Neural progenitor cell (in vitro differentiated cells): ENCODE results near the gene HNRNPLL. TPM values are rescaled to one million over a fixed set of nuclear protein-coding genes. Genes with fewer than 3 reads are reported as not detected.

Experiments used
- DNase-seq: peaks from one replicate; pipeline ENCODE4 v3.0.0-alpha.2; 2016; ENCODE audit warnings: low spot score
- H2AFZ ChIP-seq: fragments of 200-600 bp; sonication (generic); replicated peaks from 2 replicates; pipeline ENCODE4 v1.6.1; 2016; ENCODE audit warnings: antibody characterized with exemption
- H3F3A ChIP-seq: fragments of 200-600 bp; sonication (generic); 2 replicates; pipeline ENCODE4 v1.6.1; 2016; ENCODE audit warnings: antibody characterized with exemption, low read depth
- H3K27ac ChIP-seq: fragments of 200-600 bp; sonication (generic); 2 replicates; pipeline ENCODE4 v1.5.1; 2016; ENCODE audit warnings: mild to moderate bottlenecking
- H3K27me3 ChIP-seq: fragments of 200-600 bp; sonication (generic); 2 replicates; pipeline ENCODE4 v1.6.1; 2016; ENCODE audit warnings: mild to moderate bottlenecking, moderate library complexity
- H3K36me3 ChIP-seq: fragments of 200-600 bp; sonication (generic); 2 replicates; pipeline ENCODE4 v1.5.1; 2016
- H3K4me1 ChIP-seq: fragments of 200-600 bp; sonication (generic); 2 replicates; pipeline ENCODE4 v1.6.1; 2016; ENCODE audit warnings: mixed run types
- H3K4me2 ChIP-seq: fragments of 200-600 bp; sonication (generic); 2 replicates; pipeline ENCODE4 v1.6.1; 2016
- H3K4me3 ChIP-seq: fragments of 200-600 bp; sonication (generic); 2 replicates; pipeline ENCODE4 v1.5.1; 2016
- H3K79me2 ChIP-seq: fragments of 200-600 bp; sonication (generic); 2 replicates; pipeline ENCODE4 v1.6.1; 2016; ENCODE audit warnings: low read depth
- H3K9ac ChIP-seq: fragments of 200-600 bp; sonication (generic); 2 replicates; pipeline ENCODE4 v1.6.1; 2016
- H3K9me3 ChIP-seq: fragments of 200-600 bp; sonication (generic); 2 replicates; pipeline ENCODE4 v1.5.1; 2016; ENCODE audit warnings: low read depth
- H4K20me1 ChIP-seq: fragments of 200-600 bp; sonication (generic); 2 replicates; pipeline ENCODE4 v1.6.1; 2016; ENCODE audit warnings: low read depth
- H3K27ac Mint-ChIP-seq: 3 replicates; pipeline ENCODE4 v1.8.0; 2021; ENCODE audit warnings: mixed read lengths
- H3K27me3 Mint-ChIP-seq: 2 replicates; pipeline ENCODE4 v1.8.0; 2022; ENCODE audit warnings: low read depth, mild to moderate bottlenecking, inconsistent platforms, moderate library complexity, mixed read lengths; ENCODE audit not compliant: insufficient read depth
- H3K36me3 Mint-ChIP-seq: 3 replicates; pipeline ENCODE4 v1.8.0; 2021; ENCODE audit warnings: mixed read lengths
- H3K4me1 Mint-ChIP-seq: 3 replicates; pipeline ENCODE4 v1.8.0; 2021; ENCODE audit warnings: mixed read lengths
- H3K4me3 Mint-ChIP-seq: 3 replicates; pipeline ENCODE4 v1.8.0; 2021; ENCODE audit warnings: mild to moderate bottlenecking, moderate library complexity, mixed read lengths
- H3K9me3 Mint-ChIP-seq: 3 replicates; pipeline ENCODE4 v1.8.0; 2020; ENCODE audit warnings: mixed read lengths
- CTCF ChIP-seq: fragments of 200-600 bp; sonication (generic); IDR thresholded peaks from 2 replicates; pipeline ENCODE4 v1.5.1; 2017; ENCODE audit warnings: antibody characterized with exemption, mild to moderate bottlenecking
- EZH2 ChIP-seq: fragments of 200-600 bp; sonication (generic); IDR thresholded peaks from 2 replicates; pipeline ENCODE4 v1.6.1; 2017; ENCODE audit warnings: antibody characterized with exemption, mild to moderate bottlenecking, moderate library complexity
- EZH2phosphoT487 ChIP-seq: fragments of 200-600 bp; sonication (generic); IDR thresholded peaks from 2 replicates; pipeline ENCODE4 v1.6.1; 2017; ENCODE audit warnings: antibody characterized with exemption
- total RNA-seq: library from RNA; depleted of rRNA; stranded (reverse); fragments of >200 nt; gene quantifications from 2 replicates; pipeline ENCODE4 v1.2.3, GENCODE V29; 2015; ENCODE audit warnings: low replicate concordance

Gene HNRNPLL
- 82.3 and 109 TPM in 2 replicates for total RNA-seq

DNA sequence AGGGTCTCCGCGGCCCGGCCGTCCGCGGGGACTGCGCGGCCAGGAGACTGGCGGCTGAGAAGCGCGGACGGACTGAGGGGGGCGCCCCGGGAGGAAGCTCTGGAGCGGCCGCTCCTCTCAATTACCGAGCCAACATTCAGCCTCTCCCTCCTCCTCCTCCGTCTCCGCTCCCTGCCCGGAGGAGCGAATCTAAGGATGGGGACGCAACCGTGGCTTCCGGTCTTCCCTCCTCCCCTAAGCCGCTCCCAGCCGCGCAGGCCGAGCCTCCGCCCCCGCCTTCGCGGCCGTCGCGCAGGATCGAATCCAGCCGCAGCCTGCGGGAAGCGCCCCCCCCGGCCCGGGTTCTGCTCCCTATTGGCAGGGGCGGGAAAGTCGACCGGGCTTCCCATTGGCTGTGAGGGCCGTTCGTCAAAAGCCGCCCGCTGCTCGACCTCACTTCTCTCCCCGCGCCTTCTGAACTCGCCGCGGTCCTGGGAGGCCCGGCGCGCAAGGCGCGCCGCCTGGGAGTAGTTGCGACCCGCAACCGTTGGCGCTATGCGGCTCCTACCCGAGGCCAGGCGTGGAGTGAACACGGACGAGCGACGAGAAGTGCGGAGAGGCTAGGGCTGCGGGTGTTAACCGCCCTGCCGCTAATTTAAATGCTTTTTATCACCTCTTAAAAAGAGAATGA is at the start of gene HNRNPLL:
HNRNPLL (minus strand) TSS at position 197 of the 670 bp plus-strand sequence. CDS start 302 bp downstream, outside the sequence.
- Mint-ChIP-seq H3K4me3 (peak within 1 kb of the TSS; percentile 97), H3K36me3 (no peaks in the 10 kb centered on the region), H3K27me3 (peaks cover 3% of the 10 kb centered on the region), H3K9me3 (no peaks in the 10 kb centered on the region), H3K4me1 (peaks cover 51% of the 10 kb centered on the region), H3K27ac (peak within 1 kb of the TSS; percentile 95)
- Histone ChIP-seq H3K4me2 (peak within 1 kb of the TSS; percentile 91), H4K20me1 (peaks cover 40% of the 10 kb centered on the region), H3K36me3 (no peaks in the 10 kb centered on the region), H3K27ac (peak within 1 kb of the TSS; percentile 98), H3K4me1 (peaks cover 28% of the 10 kb centered on the region), H3K27me3 (no peaks in the 10 kb centered on the region), H3F3A (peaks cover 41% of the 10 kb centered on the region), H3K9ac (peak within 1 kb of the TSS; percentile 85), H3K9me3 (no peaks in the 10 kb centered on the region), H3K4me3 (peak within 1 kb of the TSS; percentile 95), H3K79me2 (peaks cover 44% of the 10 kb centered on the region), H2AFZ (peak within 1 kb of the TSS; percentile 95)
- peak; percentile 15 for TF ChIP-seq CTCF
- TF ChIP-seq EZH2 = no peak
- peak; percentile 99 for DNase-seq

GRCh38 chr2:38650717-38651116 is 48.0 kb upstream of the HNRNPLL start:
- Histone ChIP-seq H3K27me3 (no peaks in the 10 kb centered on the region), H2AFZ (no peak overlapping the region), H3K36me3 (no peaks in the 10 kb centered on the region), H3K79me2 (no peaks in the 10 kb centered on the region), H3F3A (no peaks in the 10 kb centered on the region), H3K4me2 (no peak overlapping the region), H4K20me1 (no peaks in the 10 kb centered on the region), H3K9ac (no peak overlapping the region), H3K4me1 (no peaks in the 10 kb centered on the region), H3K27ac (no peak overlapping the region), H3K9me3 (no peaks in the 10 kb centered on the region), H3K4me3 (no peak overlapping the region)
- no peak overlapping the region for H3K27ac Mint-ChIP-seq
- H3K9me3 Mint-ChIP-seq = no peaks in the 10 kb centered on the region
- DNase-seq = no peak
- H3K4me3 Mint-ChIP-seq = no peak overlapping the region
- peaks cover 5% of the 10 kb centered on the region for H3K4me1 Mint-ChIP-seq
- TF ChIP-seq CTCF (no peak), EZH2 (no peak), EZH2phosphoT487 (no peak)
- H3K36me3 Mint-ChIP-seq = no peaks in the 10 kb centered on the region
- peaks cover 1% of the 10 kb centered on the region for H3K27me3 Mint-ChIP-seq

DNA sequence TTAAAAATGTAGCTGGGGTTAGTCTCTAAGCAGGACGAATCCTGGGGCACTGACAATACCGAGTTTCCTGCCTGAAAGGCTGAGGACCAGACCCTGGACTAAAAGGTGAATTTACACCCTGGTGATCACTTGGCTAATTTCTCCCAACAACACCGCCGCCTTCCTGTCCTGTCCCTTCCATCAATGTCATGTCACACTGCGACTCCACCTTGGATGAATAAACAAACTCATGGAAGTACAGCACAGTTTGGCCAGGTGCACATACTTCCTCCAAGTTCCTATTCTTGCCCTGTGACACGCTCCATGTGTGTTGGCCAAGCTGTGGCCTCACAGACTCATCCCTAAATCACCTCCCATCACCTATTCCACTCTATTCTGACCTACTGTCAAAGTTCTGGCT is 47.3 kb upstream of the HNRNPLL start:
- no peaks in the 10 kb centered on the region for H3F3A ChIP-seq
- H3K4me2 ChIP-seq = no peak overlapping the region
- no peaks in the 10 kb centered on the region for H3K36me3 ChIP-seq
- no peak for DNase-seq
- H3K9me3 Mint-ChIP-seq = no peaks in the 10 kb centered on the region
- H3K36me3 Mint-ChIP-seq = no peaks in the 10 kb centered on the region
- no peaks in the 10 kb centered on the region for H3K9me3 ChIP-seq
- H3K4me1 Mint-ChIP-seq = peaks cover 5% of the 10 kb centered on the region
- no peak overlapping the region for H3K4me3 Mint-ChIP-seq
- H3K27me3 Mint-ChIP-seq = no peaks in the 10 kb centered on the region
- no peak overlapping the region for H2AFZ ChIP-seq
- no peaks in the 10 kb centered on the region for H3K4me1 ChIP-seq
- no peaks in the 10 kb centered on the region for H3K27me3 ChIP-seq
- TF ChIP-seq EZH2 (no peak), CTCF (no peak), EZH2phosphoT487 (no peak)
- no peak overlapping the region for H3K4me3 ChIP-seq
- no peak overlapping the region for H3K27ac Mint-ChIP-seq
- H3K79me2 ChIP-seq = no peaks in the 10 kb centered on the region
- H4K20me1 ChIP-seq = no peaks in the 10 kb centered on the region
- no peak overlapping the region for H3K27ac ChIP-seq
- H3K9ac ChIP-seq = no peak overlapping the region
